T-cell (primary cell): Measurements from ENCODE around the gene CCDC88C. TPM values are rescaled to one million over a fixed set of nuclear protein-coding genes. Genes with fewer than 3 reads are reported as not detected.
A peak's percentile ranks its signal among the peaks of the same experiment; 100 is the strongest.
"Not testable (repeated sequence)": the region's sequence is repeated elsewhere in the genome, so short reads cannot be mapped to it uniquely, and the experiment has no call there.

ENCODE experiments used
- ATAC-seq, 4 experiments: fragments of 200-7000 bp in 3 of 4; fragments of 150-1000 bp in 1 of 4; cut with Tn5 transposase; replicated peaks in 1 of 4; 1 replicate in 3 of 4; 2 replicates in 1 of 4; pipeline ENCODE4 v1.10.0; 2021; ENCODE audit warnings: moderate library complexity in 3 of 4, mild to moderate bottlenecking in 2 of 4, moderate number of reproducible peaks in 1 of 4
- CTCF ChIA-PET, 2 donors: fragments of 300-600 bp; sonication (Branson Sonifier 250); formaldehyde crosslinking; loops; one replicate each; lab custom pipeline; 2022; ENCODE audit warnings: antibody characterized with exemption in 2 of 2; lab: Charles Lee
- POLR2A ChIA-PET, 2 donors: fragments of 300-600 bp; sonication (Branson Sonifier 250); formaldehyde crosslinking; loops; one replicate each; lab custom pipeline; 2022; ENCODE audit warnings: antibody characterized with exemption in 2 of 2; lab: Charles Lee
- DNase-seq, 35 experiments: peaks; one replicate each; pipeline versions ENCODE4 v3.0.0 to v3.0.0-alpha.2; 2013 to 2023
- H3K27ac ChIP-seq: one replicate; pipeline ENCODE4 v1.5.1; 2013; ENCODE audit warnings: low read length
- H3K27me3 ChIP-seq, 2 experiments: replicated peaks in 1 of 2; 1 replicate in 1 of 2; 2 replicates in 1 of 2; pipeline versions ENCODE4 v1.6.1 to v1.7.0; 2013; ENCODE audit warnings: low read length in 1 of 2, mixed read lengths in 1 of 2; ENCODE audit not compliant: control insufficient read depth in 2 of 2, insufficient read depth in 2 of 2; ENCODE audit errors: extremely low read depth in 1 of 2
- H3K36me3 ChIP-seq, 2 donors: 1 replicate in 1 of 2; 2 replicates in 1 of 2; pipeline versions ENCODE4 v1.6.1 to v1.7.0; 2013; ENCODE audit warnings: low read length in 1 of 2; ENCODE audit not compliant: control insufficient read depth in 2 of 2, insufficient read depth in 1 of 2; ENCODE audit errors: extremely low read depth in 1 of 2
- H3K4me1 ChIP-seq, 2 experiments: 1 replicate in 1 of 2; 2 replicates in 1 of 2; pipeline versions ENCODE4 v1.6.1 to v1.7.0; 2013; ENCODE audit warnings: low read length in 2 of 2, mixed read lengths in 1 of 2; ENCODE audit not compliant: insufficient read depth in 2 of 2, control insufficient read depth in 1 of 2; ENCODE audit errors: extremely low read depth in 1 of 2
- H3K4me3 ChIP-seq, 2 donors: 1 replicate in 1 of 2; 2 replicates in 1 of 2; pipeline versions ENCODE4 v1.5.1 to v1.7.0; 2013; ENCODE audit warnings: mild to moderate bottlenecking in 2 of 2, low read length in 1 of 2, moderate library complexity in 1 of 2; ENCODE audit not compliant: control insufficient read depth in 1 of 2; ENCODE audit errors: extremely low read depth in 1 of 2
- H3K9me3 ChIP-seq: 2 replicates; pipeline ENCODE4 v1.7.0; 2013
- H3K27ac Mint-ChIP-seq, 2 donors: one replicate each; pipeline ENCODE4 v1.8.0; 2020 to 2021; ENCODE audit warnings: mild to moderate bottlenecking in 2 of 2, mixed read lengths in 2 of 2
- H3K27me3 Mint-ChIP-seq, 2 donors: one replicate each; pipeline ENCODE4 v1.8.0; 2021 to 2022; ENCODE audit warnings: mixed read lengths in 2 of 2
- H3K36me3 Mint-ChIP-seq: one replicate; pipeline ENCODE4 v1.8.0; 2021; ENCODE audit warnings: mixed read lengths
- H3K4me1 Mint-ChIP-seq, 3 donors: one replicate each; pipeline ENCODE4 v1.8.0; 2020 to 2022; ENCODE audit warnings: mixed read lengths in 3 of 3, mild to moderate bottlenecking in 1 of 3
- H3K4me3 Mint-ChIP-seq, 3 donors: one replicate each; pipeline ENCODE4 v1.8.0; 2020 to 2022; ENCODE audit warnings: mild to moderate bottlenecking in 3 of 3, mixed read lengths in 3 of 3, moderate library complexity in 3 of 3
- H3K9me3 Mint-ChIP-seq, 3 donors: one replicate each; pipeline ENCODE4 v1.8.0; 2020 to 2022; ENCODE audit warnings: mixed read lengths in 3 of 3
- WGBS: methylation state at CpG from one replicate; pipeline ENCODE4 v1.1.5; 2013; ENCODE audit warnings: missing lambda C conversion rate; ENCODE audit not compliant: insufficient coverage; 5-methylcytosine and 5-hydroxymethylcytosine counted together
- total RNA-seq, 35 experiments: library from RNA in 6 of 35; stranded (reverse) in 6 of 35; fragments of 120-200 nt in 1 of 35; gene quantifications; one replicate each; pipeline versions ENCODE4 v1.2.1 to v1.2.4 and lab custom pipeline; 2013 to 2026

Gene CCDC88C
- total RNA-seq, 5 donors from 2014 or later (not counting 1 experiment from before 2014, with no cell fraction given), result 260 to 368 (median 275) TPM

DNA sequence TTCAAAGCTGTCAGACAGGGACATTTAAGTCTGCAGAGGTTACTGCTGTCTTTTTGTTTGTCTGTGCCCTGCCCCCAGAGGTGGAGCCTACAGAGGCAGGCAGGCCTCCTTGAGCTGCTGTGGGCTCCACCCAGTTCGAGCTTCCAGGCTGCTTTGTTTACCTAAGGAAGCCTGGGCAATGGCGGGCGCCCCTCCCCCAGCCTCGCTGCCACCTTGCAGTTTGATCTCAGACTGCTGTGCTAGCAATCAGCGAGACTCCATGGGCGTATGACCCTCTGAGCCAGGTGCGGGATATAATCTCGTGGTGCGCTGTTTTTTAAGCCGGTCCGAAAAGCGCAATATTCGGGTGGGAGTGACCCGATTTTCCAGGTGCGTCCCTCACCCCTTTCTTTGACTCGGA, 18.6 kb upstream of the CCDC88C start:
- H3K36me3 ChIP-seq, ATAC-seq, H3K27ac ChIP-seq, H3K27ac Mint-ChIP-seq, H3K9me3 Mint-ChIP-seq, POLR2A ChIA-PET, H3K9me3 ChIP-seq, H3K27me3 ChIP-seq, H3K4me1 Mint-ChIP-seq, CTCF ChIA-PET, H3K4me3 Mint-ChIP-seq, H3K4me1 ChIP-seq, DNase-seq, H3K4me3 ChIP-seq, H3K36me3 Mint-ChIP-seq, H3K27me3 Mint-ChIP-seq: not testable (repeated sequence)
- 81% methylated on average over 13 of the region's 16 CpGs for WGBS

DNA sequence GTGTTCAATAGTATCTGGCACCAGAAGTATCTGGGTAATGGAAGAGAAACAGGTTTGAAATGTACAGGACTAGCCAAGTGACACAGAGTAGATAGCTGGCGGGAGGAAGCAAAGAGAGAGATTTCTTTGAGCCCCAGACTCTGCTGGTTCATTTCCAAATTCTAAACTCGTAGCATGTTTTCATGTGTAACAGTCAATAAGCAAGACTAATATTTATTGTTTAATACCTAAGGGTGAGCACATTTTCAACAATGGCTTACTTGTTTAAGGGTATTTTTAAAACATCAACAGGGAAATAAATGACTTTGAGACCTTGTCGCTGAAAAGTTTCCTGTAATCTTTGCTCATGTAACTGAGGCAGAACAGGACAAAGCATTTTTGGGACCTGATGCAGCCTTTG, 11.8 kb upstream of the CCDC88C start:
- ChIA-PET POLR2A (no interaction called here), CTCF (no interaction called here)
- ATAC-seq (no peak), DNase-seq (no peak)
- Histone ChIP-seq H3K27me3 (no peaks in the 10 kb centered on the region), H3K27ac (no peak overlapping the region), H3K4me3 (no peak overlapping the region), H3K36me3 (no peaks in the 10 kb centered on the region), H3K9me3 (no peaks in the 10 kb centered on the region), H3K4me1 (peaks cover 0 to 7% of the 10 kb centered on the region in 2 experiments)
- H3K27me3 Mint-ChIP-seq, result no peaks in the 10 kb centered on the region
- H3K4me3 Mint-ChIP-seq, result no peak overlapping the region
- no peaks in the 10 kb centered on the region for H3K9me3 Mint-ChIP-seq
- 100% methylated on average over 1 of the region's 3 CpGs for WGBS
- H3K4me1 Mint-ChIP-seq, result peaks cover 9 to 20% (median 15%) of the 10 kb centered on the region in 3 donors
- H3K27ac Mint-ChIP-seq, result peak overlapping the region in 1 of 2 donors; percentile 8
- H3K36me3 Mint-ChIP-seq, result no peaks in the 10 kb centered on the region

DNA sequence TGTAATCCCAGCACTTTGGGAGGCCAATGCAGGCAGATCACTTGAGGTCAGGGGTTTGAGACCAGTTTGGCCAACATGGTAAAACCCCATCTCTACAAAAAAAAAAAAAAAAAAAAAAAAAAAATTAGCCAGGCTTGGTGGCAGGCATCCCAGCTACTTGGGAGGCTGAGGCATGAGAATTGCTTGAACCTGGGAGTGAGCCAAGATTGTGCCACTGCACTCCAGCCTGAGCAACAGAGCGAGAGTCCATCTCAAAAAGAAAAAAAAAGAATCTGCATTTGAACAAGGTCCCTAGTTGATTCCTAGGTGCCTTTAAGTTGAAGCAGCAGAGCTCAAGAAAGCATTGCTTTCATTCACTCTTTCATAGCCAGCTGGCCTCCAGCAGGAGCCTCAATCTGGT, 11.3 kb upstream of the CCDC88C start:
- ChIA-PET CTCF (interaction anchor here in 1 of 2 donors (0.8 kb wide), 1 partner anchor 13 kb away, joined by 3 read pairs; no protein-coding TSS in a partner anchor), POLR2A (interaction anchor here in 1 of 2 donors (0.6 kb wide), 1 partner anchor 19 kb away, joined by 4 read pairs; no protein-coding TSS in a partner anchor)
- 100% methylated on average over 1 of the region's 1 CpG for WGBS
- ATAC-seq, H3K27me3 Mint-ChIP-seq, H3K4me1 ChIP-seq, H3K27me3 ChIP-seq, H3K9me3 Mint-ChIP-seq, H3K9me3 ChIP-seq, DNase-seq, H3K27ac ChIP-seq, H3K4me3 Mint-ChIP-seq, H3K4me3 ChIP-seq, H3K36me3 Mint-ChIP-seq, H3K36me3 ChIP-seq: not testable (repeated sequence)
- peaks cover 9 to 20% (median 15%) of the 10 kb centered on the region in 3 donors for H3K4me1 Mint-ChIP-seq
- peak overlapping the region in 1 of 2 donors; percentile 8 for H3K27ac Mint-ChIP-seq

DNA sequence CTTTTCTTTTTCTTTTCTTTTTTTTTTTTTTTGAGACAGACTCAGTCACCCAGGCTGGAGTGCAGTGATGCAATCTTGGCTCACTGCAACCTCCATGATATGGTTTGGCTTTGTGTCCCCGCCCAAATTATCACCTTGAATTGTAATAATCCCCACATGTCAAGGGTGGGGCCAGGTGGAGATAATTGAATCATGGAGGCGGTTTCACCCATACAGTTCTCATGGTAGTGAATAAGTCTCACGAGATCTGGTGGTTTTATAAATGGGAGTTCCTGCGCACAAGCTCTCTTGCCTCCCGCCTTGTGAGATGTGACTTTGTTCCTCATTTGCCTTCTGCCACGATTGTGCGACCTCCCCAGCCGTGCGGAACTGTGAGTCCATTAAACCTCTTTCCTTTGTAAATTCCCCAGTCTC, 7.9 kb upstream of the CCDC88C start:
- H3K4me3 Mint-ChIP-seq, H3K4me1 ChIP-seq, H3K27me3 ChIP-seq, H3K9me3 ChIP-seq, H3K27ac ChIP-seq, H3K27me3 Mint-ChIP-seq, H3K27ac Mint-ChIP-seq, H3K4me3 ChIP-seq, H3K36me3 ChIP-seq, H3K9me3 Mint-ChIP-seq, DNase-seq, ATAC-seq, H3K36me3 Mint-ChIP-seq: not testable (repeated sequence)
- POLR2A ChIA-PET, result interaction anchor here in 1 of 2 donors (0.7 kb wide), 1 partner anchor 79 kb away, joined by 4 read pairs; no protein-coding TSS in a partner anchor
- CTCF ChIA-PET, result interaction anchor here in 1 of 2 donors (0.7 to 0.9 kb wide), 2 partner anchors 30 to 101 kb away, joined by 4 to 5 read pairs; no protein-coding TSS in a partner anchor
- peaks cover 9 to 23% (median 15%) of the 10 kb centered on the region in 3 donors for H3K4me1 Mint-ChIP-seq
- no CpG with 5 or more reads among the region's 9 CpGs for WGBS

DNA sequence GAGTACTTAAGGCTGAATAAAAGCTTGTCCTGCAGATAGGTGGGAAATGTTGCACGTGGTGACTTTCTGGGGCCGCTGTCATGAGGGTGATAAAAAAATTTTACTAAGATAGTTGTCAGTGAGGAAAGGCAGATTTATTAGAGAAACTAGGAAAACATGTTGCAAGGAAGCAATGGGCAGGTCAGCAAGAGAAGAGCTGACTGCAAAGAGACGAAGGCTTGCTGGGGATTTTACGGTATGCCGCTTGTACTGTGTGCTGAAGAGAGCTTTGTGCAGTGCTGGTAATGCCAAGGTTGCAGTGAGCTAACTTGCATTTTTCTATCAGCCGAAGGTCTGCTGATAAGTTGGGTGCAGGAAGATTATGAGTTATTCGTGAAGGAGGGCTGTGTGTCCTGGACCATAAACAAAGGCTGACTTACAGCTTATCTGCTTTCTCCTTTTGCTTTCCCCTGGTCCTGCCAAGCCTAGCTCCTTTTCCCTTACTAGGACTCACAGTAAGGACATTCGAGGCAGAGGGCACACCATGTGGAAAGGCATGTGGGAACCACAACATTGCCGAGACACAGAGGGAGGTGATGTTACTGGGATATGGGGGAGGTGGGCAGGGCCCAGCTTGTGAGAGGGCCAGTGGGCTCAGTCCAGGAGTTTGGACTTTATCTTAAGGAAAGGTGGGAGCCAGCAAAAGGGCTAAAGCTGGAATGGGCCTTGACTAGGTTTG, 7.4 kb upstream of the CCDC88C start:
- peak overlapping the region in 1 of 2 donors; percentile 24 for H3K27ac Mint-ChIP-seq
- Histone ChIP-seq H3K4me3 (no peak overlapping the region), H3K9me3 (no peaks in the 10 kb centered on the region), H3K27me3 (no peaks in the 10 kb centered on the region), H3K4me1 (peaks cover 0 to 7% of the 10 kb centered on the region in 2 experiments), H3K27ac (no peak overlapping the region), H3K36me3 (no peaks in the 10 kb centered on the region)
- WGBS, result 96% methylated on average over 7 of the region's 9 CpGs
- H3K36me3 Mint-ChIP-seq, result no peaks in the 10 kb centered on the region
- CTCF ChIA-PET, result interaction anchor here (0.6 to 0.9 kb wide), 5 partner anchors 29 to 336 kb away, joined by 3 to 5 read pairs (median 3); no protein-coding TSS in a partner anchor
- POLR2A ChIA-PET, result interaction anchor here (0.6 to 0.7 kb wide), 3 partner anchors 79 to 1019 kb away, joined by 3 to 4 read pairs (median 3); no protein-coding TSS in a partner anchor
- ATAC-seq (no peak), DNase-seq (no peak)
- H3K9me3 Mint-ChIP-seq, result no peaks in the 10 kb centered on the region
- H3K27me3 Mint-ChIP-seq, result no peaks in the 10 kb centered on the region
- peaks cover 9 to 23% (median 15%) of the 10 kb centered on the region in 3 donors for H3K4me1 Mint-ChIP-seq
- H3K4me3 Mint-ChIP-seq, result no peak overlapping the region

DNA sequence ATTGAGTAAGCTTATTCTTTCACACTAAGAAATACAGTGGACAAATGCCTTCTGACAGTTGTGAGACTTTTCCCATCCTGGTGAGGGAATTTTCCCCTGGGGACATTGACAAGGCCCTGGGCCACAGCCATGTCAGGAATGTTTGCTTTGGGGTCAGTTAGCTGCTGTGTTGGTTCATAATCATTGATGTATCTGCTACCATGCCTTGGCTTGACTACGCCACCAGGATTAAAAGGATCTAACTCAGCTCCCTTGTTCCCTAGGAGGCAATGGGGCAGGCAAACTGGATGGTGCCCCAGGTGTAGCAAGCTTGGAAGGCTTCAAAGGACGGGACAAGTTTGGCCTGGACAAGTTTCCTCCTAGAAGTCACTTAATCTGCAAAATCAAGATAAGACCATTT, 3.1 kb upstream of the CCDC88C start:
- H3K9me3 ChIP-seq, result no peaks in the 10 kb centered on the region
- H3K4me1 ChIP-seq, result peaks cover 0 to 17% of the 10 kb centered on the region in 2 experiments
- H3K27me3 ChIP-seq, result no peaks in the 10 kb centered on the region
- Mint-ChIP-seq H3K9me3 (no peaks in the 10 kb centered on the region), H3K4me1 (peaks cover 13 to 20% (median 20%) of the 10 kb centered on the region in 3 donors), H3K4me3 (no peak overlapping the region), H3K27me3 (no peaks in the 10 kb centered on the region), H3K36me3 (peaks cover 7% of the 10 kb centered on the region), H3K27ac (peak overlapping the region in 1 of 2 donors; percentile 44)
- ChIA-PET POLR2A (no interaction called here), CTCF (interaction anchor here (0.6 to 1.6 kb wide), 5 partner anchors 46 to 103 kb away, joined by 3 to 7 read pairs (median 4); no protein-coding TSS in a partner anchor)
- no peaks in the 10 kb centered on the region for H3K36me3 ChIP-seq
- ATAC-seq, result no peak
- WGBS, result 100% methylated on average over 1 of the region's 2 CpGs
- H3K27ac ChIP-seq, result no peak overlapping the region
- no peak overlapping the region for H3K4me3 ChIP-seq
- no peak for DNase-seq
